ENCODE results near the gene AOPEP. TPM values are rescaled to one million over a fixed set of nuclear protein-coding genes. Genes with fewer than 3 reads are reported as not detected.

The AOPEP gene
- total RNA-seq, 4 donors from 2014 or later: 18.8 to 81.0 (median 32.1) TPM

DNA sequence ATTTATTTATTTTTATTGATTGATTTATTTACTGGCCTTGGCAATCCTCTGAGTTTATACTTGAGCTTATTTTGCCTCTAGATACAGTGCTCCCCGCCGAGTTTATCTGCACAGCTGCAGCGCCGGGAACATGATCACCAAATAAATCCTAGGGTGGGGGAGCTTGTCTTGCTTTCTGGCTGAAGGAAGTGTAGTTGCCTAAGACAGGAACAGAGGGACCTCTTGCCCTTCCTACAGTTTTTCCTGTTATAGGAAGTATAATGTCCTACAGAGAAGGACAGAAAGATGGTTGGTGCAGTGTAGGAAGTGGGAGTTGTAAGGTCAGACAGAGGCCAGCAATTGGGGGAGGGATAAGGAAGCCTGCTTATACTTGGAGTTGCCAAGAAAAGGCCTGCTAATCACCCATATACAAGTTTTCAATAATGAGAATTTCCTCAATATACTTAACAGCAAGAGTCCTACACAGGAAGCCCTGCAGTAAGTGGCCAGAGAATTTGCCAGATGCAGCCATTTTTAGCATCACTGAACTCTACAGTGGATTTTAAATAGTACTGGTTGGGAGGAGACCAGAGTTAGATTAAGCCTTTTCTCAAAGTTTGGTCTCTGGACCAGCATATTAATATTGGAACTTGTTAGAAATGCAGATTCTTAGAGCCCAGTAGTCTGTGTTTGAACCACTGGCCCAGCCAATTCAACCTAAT is 7.7 kb downstream of the AOPEP start:
- TF ChIP-seq, protein P1, sequence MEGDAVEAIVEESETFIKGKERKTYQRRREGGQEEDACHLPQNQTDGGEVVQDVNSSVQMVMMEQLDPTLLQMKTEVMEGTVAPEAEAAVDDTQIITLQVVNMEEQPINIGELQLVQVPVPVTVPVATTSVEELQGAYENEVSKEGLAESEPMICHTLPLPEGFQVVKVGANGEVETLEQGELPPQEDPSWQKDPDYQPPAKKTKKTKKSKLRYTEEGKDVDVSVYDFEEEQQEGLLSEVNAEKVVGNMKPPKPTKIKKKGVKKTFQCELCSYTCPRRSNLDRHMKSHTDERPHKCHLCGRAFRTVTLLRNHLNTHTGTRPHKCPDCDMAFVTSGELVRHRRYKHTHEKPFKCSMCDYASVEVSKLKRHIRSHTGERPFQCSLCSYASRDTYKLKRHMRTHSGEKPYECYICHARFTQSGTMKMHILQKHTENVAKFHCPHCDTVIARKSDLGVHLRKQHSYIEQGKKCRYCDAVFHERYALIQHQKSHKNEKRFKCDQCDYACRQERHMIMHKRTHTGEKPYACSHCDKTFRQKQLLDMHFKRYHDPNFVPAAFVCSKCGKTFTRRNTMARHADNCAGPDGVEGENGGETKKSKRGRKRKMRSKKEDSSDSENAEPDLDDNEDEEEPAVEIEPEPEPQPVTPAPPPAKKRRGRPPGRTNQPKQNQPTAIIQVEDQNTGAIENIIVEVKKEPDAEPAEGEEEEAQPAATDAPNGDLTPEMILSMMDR (IDR thresholded peaks at IDR 0.05; ENCODE audit: low read depth): no peak

GRCh38 chr9:94736759-94737158 is 10.3 kb downstream of the AOPEP start:
- TF ChIP-seq, protein P1 (IDR thresholded peaks at IDR 0.05; ENCODE audit: low read depth): no peak

GRCh38 chr9:94740145-94740840 is 13.8 kb downstream of the AOPEP start:
- TF ChIP-seq, protein P1 (IDR thresholded peaks at IDR 0.05; ENCODE audit: low read depth): no peak

DNA sequence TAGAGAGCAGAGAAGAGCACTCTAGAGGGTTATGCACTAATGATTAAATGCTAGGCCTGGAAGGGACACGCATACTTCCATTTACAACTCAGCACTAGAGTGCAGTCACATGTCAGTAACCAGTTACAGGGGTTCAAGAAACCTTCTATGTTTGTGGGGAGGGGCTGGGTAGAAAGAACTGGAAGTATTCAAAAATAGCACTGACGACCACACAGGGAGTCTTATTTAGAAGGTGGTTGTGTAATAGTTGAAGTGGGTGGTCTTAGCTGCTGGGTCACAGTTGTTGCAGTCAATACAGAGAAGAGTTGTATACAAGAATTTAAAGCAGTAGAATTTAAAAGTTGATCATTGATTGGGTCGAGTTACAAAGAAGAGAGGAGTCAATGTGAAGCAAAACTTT is 15.4 kb downstream of the AOPEP start:
- TF ChIP-seq, protein P1 (IDR thresholded peaks at IDR 0.05; ENCODE audit: low read depth): no peak

- TF ChIP-seq, protein P1 (IDR thresholded peaks at IDR 0.05; ENCODE audit: low read depth): no peak
Measured at GRCh38 chr9:94743035-94743954, 16.8 kb downstream of the AOPEP start.

GRCh38 chr9:94745806-94746540 is 19.5 kb downstream of the AOPEP start:
- TF ChIP-seq, protein P1 (IDR thresholded peaks at IDR 0.05; ENCODE audit: low read depth): no peak
